ENCODE measurements around the gene TET1. TPM values are rescaled to one million over a fixed set of nuclear protein-coding genes. Genes with fewer than 3 reads are reported as not detected.

Gene TET1
- total and polyA plus RNA-seq, 9 of the 15 experiments (the other 6 are each of a cell fraction or from before 2014, with no cell fraction given) = 2.6 to 21.3 (median 11.6) TPM

DNA sequence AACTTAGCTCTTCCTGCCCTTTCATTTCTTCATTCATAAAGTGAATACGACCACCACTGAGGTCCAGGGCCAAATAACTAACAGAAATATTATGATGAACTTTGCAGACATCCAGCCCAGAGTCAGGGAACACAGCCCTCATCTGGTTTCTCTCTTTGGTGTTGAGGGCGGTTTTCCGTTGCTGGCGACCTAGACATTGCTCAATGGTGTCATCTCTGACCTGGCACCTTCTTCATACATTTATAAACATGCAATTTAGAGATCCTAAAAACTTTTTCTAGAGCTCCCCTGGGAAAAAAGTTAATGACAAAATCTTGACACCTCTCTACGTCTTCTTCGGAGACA lies 324 bp upstream of the TET1 start (continued):
- TF ChIP-seq, protein P1, sequence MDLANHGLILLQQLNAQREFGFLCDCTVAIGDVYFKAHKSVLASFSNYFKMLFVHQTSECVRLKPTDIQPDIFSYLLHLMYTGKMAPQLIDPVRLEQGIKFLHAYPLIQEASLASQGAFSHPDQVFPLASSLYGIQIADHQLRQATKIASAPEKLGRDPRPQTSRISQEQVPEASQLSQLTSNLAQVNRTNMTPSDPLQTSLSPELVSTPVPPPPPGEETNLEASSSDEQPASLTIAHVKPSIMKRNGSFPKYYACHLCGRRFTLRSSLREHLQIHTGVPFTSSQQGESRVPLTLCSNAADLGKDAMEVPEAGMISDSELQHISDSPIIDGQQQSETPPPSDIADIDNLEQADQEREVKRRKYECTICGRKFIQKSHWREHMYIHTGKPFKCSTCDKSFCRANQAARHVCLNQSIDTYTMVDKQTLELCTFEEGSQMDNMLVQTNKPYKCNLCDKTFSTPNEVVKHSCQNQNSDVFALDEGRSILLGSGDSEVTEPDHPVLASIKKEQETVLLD (IDR thresholded peaks at IDR 0.05) = no peak
- TF ChIP-seq CHD4 (IDR thresholded peaks at IDR 0.05; ENCODE audit: insufficient read depth, insufficient replicate concordance, low read depth, low read length, poor library complexity, severe bottlenecking) = no peak
- peak; percentile 76 for TF ChIP-seq DPF2 (IDR thresholded peaks at IDR 0.05)
- TF ChIP-seq, protein P2, sequence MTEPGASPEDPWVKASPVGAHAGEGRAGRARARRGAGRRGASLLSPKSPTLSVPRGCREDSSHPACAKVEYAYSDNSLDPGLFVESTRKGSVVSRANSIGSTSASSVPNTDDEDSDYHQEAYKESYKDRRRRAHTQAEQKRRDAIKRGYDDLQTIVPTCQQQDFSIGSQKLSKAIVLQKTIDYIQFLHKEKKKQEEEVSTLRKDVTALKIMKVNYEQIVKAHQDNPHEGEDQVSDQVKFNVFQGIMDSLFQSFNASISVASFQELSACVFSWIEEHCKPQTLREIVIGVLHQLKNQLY (CRISPR knock-in tag; conservative IDR thresholded peaks at IDR 0.05) = no peak
- no peak for TF ChIP-seq SNRNP70 (optimal IDR thresholded peaks at IDR 0.05; ENCODE audit: low read depth, low read length)
- TF ChIP-seq, protein P3, sequence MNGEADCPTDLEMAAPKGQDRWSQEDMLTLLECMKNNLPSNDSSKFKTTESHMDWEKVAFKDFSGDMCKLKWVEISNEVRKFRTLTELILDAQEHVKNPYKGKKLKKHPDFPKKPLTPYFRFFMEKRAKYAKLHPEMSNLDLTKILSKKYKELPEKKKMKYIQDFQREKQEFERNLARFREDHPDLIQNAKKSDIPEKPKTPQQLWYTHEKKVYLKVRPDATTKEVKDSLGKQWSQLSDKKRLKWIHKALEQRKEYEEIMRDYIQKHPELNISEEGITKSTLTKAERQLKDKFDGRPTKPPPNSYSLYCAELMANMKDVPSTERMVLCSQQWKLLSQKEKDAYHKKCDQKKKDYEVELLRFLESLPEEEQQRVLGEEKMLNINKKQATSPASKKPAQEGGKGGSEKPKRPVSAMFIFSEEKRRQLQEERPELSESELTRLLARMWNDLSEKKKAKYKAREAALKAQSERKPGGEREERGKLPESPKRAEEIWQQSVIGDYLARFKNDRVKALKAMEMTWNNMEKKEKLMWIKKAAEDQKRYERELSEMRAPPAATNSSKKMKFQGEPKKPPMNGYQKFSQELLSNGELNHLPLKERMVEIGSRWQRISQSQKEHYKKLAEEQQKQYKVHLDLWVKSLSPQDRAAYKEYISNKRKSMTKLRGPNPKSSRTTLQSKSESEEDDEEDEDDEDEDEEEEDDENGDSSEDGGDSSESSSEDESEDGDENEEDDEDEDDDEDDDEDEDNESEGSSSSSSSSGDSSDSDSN (IDR thresholded peaks at IDR 0.05; ENCODE audit: borderline replicate concordance in 1 of 2, low read depth in 2 of 2, low read length in 2 of 2) = peak in 1 of 2 experiments; percentile 4; a peak in 1 of 4 replicates
- TF ChIP-seq TBP (optimal IDR thresholded peaks at IDR 0.05; ENCODE audit: low read depth, low read length) = no peak
- TF ChIP-seq ATF1 (CRISPR knock-in tag; IDR thresholded peaks at IDR 0.05) = no peak
- TF ChIP-seq ATF1 (tag; IDR thresholded peaks at IDR 0.05) = peak; percentile 58; the same call in 1 of the 2 replicates

All from K562 (cell line).